ENCODE data around the gene TNNI2.
"Not testable (repeated sequence)": the region's sequence is repeated elsewhere in the genome, so short reads cannot be mapped to it uniquely, and the experiment has no call there.

Gene TNNI2

DNA sequence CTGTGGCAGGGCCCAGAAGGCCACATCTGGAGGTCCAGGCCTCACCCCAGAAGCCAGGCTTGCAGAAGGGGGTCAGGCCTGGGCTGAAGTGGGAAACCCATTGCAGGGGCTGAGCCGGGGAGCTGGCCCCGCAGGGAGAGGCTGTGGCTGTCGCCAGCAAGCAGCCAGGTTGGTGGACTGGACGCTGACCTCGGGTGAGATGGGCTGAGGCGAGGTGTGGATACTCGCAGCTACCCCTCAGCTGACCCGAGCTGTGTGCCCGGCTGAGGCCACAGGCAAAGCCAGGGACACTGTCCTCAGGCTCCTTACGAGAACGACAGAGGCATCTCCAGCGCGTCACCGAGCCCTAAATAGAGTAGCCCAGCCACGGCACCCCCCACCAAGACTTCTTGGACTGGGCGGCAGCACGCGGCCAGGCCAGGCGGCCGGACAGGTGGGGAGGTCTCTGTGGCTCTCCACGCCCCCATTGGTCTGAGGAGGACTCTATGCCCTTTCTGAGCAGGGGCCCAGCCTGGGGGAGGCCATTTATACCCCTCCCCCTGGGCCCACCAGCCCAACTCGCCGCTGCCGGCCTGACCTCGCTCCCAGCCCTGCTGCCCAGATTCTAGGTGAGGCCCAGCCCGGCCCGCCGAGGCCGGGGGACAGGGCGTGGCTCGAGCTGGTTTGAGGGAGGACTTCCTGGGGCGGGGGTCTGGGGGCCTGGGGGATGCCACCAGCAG lies at the start of gene TNNI2:
TNNI2 (plus strand) TSS at position 556 of the 719 bp plus-strand sequence. CDS start 716 bp downstream, outside the sequence.
- no peak for DNase-seq

GRCh38 chr11:1791912-1792311 lies 46.9 kb upstream of the TNNI2 start:
- DNase-seq: no peak

DNA sequence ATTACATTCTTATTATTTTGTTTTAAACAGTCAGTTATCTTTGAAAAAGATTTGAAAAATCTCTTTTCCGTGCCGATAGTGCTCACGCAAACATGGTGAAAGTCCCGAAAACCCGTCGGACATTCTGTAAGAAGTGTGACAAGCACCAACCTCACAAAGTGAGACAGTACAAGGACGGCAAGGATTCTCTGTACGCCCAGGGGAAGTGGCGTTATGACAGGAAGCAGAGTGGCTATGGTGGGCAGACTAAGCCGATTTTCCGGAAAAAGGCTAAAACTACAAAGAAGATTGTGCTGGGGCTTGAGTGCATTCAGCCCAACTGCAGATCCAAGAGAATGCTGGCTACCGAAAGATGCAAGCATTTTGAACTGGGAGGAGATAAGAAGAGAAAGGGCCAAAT lies 46.3 kb upstream of the TNNI2 start:
- no peak for DNase-seq

GRCh38 chr11:1793081-1793480 lies 45.7 kb upstream of the TNNI2 start:
- DNase-seq: no peak

DNA sequence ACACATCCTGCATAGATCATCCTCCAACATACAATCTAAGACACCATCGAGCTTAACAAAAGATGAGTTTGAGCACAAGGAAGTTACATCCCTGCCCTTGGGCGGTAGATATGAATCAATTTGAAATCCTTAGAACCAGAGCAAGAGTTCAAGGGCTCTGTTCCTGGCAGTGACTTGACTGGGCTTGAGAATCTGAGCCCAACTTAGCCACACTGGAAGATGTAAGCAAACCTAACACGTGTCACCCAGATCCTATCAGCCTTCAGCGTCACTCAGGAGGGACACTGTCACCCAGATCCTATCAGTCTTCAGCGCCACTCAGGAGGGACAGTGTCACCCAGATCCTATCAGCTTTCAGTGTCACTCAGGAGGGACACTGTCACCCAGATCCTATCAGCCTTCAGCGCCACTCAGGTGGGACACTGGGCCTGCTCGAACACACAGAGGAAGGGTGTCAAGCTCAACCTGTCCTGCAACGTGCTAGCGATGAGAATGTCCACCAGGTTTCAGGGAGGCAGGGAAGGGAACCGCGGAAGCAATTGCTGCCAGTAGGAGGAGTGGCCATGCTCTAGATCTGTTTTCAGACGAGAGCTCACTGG lies 42.3 kb upstream of the TNNI2 start:
- no peak for DNase-seq

DNA sequence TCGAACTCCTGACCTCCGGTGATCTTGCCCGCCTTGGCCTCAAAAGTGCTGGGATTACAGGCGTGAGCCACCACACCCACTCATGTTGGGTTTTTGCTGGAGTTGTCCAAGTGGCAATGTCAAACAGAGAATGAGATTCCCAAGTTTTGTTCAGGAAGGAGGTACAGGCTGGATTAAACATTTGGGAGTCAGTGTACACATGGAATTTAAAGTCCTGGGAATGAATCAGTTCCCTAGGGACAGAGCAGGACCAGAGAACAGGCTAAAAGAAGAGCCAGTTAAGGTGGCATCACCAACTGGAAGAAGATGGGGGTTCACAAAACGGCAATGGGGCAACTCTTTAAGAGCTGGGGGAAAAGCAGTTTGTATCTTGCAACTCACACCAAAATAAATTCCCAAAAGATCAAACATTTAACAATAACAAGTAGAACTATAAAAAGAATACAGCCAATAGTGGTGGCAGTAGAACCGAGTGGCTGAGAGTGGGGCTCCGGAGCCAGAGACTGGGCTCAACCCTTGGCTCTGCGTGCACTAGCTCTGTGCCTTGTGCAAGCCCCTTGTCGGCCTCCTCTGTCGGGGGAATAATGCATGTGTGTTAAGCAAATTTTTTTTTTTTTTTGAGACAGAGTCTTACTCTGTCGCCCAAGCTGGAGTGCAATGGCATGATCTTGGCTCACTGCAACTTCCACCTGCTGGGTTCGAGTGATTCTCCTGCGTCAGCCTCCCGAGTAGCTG lies 41.2 kb upstream of the TNNI2 start:
- DNase-seq: no peak

DNA sequence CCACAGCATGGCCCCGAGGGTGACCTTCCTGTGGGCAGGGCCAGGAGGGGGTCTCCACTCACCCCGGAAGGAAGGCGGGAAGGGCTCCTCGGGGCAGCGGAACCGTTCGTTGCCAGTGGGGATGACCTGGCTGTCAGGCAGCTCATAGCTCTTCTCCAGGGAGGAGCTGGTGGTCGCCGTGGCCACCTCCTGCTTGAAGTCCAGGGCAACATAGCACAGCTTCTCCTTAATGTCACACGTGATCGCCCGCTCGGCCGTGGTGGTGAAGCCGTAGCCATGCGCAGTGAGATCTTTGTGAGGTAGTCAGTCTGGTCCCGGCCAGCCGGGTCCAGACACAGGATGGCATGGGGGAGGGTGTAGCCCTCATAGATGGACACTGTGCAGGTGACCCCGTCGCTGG lies 35.5 kb upstream of the TNNI2 start:
- no peak for DNase-seq

DNA sequence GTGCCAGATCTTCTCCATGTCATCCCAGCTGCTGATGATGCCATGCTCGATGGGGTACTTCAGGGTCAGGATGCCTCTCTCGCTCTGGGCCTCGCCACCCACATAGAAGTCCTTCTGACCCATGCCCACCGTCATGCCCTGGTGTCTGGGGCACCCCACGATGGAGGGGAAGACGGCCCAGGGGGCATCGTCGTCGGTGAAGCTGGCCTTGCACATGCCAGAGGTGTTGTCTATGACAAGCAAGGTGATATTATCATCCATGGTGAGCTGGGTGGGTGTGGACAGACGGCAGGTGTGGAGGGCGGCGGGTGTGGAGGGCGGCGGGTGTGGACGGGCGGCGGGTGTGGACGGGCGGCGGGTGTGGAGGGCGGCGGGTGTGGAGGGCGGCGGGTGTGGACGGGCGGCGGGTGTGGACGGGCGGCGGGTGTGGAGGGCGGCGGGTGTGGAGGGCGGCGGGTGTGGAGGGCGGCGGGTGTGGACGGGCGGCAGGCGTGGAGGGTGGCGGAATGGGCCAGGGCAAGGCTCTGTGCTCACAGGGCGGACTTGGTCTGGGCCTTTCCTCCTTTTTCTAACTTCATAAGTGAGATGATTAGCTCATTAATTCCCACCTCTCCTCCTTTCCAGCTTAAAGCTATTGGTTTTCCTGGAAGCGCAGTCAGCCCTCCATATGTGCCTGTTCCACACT lies 34.8 kb upstream of the TNNI2 start:
- not testable (repeated sequence) for DNase-seq

GRCh38 chr11:1805525-1805924 lies 33.3 kb upstream of the TNNI2 start:
- DNase-seq: no peak

- DNase-seq: no peak
Measured at GRCh38 chr11:1807264-1807995, 31.4 kb upstream of the TNNI2 start.

DNA sequence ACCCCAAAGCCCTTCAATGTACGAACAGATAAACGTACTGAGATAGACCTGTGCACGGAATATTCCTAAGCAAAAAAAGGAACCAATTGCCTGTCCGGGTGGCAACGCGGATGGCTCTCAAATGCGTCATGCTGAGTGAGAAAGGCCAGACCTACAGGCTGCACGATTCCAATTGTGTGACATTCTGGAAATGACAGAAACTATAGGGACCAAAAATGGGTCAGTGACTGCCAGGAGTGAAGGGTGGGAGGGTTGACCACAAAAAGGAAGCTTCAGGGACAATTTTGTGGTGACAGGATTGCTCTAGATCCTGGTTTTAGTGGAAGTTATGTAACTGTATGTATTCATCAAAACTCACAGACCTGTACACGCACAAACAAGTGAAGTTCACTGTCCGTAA lies 28.0 kb upstream of the TNNI2 start:
- DNase-seq: no peak

DNA sequence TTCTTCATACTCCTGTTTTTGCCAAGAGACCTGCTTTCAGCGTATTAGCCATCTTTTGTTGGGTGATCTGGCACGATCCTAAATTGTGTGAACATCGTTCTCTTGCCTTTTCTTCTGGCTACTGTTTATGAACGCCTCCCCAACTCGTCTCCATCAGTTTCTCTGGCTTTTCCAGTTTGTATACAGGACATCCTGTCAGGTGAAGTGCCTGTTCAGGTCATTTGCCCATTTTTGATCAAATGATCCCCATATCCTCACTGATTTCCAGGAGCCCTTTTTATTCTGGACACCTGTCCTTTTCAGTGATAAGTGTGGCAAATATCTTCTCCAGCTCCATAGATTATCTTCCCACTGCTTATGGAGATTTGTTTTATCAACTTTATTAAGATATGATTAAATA lies 26.5 kb upstream of the TNNI2 start:
- DNase-seq: no peak

GRCh38 chr11:1812801-1813200 lies 26.0 kb upstream of the TNNI2 start:
- no peak for DNase-seq

- DNase-seq: not testable (repeated sequence)
Measured at GRCh38 chr11:1813356-1813755, 25.4 kb upstream of the TNNI2 start.

GRCh38 chr11:1814691-1815090 lies 24.1 kb upstream of the TNNI2 start:
- DNase-seq: no peak

GRCh38 chr11:1815311-1815710 lies 23.5 kb upstream of the TNNI2 start:
- no peak for DNase-seq

DNA sequence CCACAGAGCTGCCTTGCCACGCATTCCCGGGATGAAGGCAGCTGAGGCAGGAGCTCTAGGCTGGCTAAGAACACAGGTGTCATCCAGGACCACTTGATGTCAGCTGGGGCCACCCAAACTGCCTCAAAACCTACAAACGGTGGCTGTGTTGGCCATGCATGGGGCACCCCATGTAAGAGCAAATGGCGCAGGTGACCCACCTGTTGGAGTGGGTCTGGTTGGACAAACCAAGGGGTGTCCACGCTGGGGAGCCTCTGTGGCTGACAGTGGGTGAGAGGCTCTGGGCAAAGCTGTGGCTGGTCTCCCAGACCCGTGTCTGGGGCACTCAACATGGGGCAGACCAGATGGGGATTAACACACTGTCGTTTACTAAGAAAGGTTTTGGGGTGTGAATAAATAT lies 23.0 kb upstream of the TNNI2 start:
- DNase-seq: no peak

GRCh38 chr11:1817000-1817399 lies 21.8 kb upstream of the TNNI2 start:
- no peak for DNase-seq

- DNase-seq: no peak
Measured at GRCh38 chr11:1817511-1817910, 21.3 kb upstream of the TNNI2 start.

- no peak for DNase-seq
Measured at GRCh38 chr11:1819074-1819473, 19.7 kb upstream of the TNNI2 start.

DNA sequence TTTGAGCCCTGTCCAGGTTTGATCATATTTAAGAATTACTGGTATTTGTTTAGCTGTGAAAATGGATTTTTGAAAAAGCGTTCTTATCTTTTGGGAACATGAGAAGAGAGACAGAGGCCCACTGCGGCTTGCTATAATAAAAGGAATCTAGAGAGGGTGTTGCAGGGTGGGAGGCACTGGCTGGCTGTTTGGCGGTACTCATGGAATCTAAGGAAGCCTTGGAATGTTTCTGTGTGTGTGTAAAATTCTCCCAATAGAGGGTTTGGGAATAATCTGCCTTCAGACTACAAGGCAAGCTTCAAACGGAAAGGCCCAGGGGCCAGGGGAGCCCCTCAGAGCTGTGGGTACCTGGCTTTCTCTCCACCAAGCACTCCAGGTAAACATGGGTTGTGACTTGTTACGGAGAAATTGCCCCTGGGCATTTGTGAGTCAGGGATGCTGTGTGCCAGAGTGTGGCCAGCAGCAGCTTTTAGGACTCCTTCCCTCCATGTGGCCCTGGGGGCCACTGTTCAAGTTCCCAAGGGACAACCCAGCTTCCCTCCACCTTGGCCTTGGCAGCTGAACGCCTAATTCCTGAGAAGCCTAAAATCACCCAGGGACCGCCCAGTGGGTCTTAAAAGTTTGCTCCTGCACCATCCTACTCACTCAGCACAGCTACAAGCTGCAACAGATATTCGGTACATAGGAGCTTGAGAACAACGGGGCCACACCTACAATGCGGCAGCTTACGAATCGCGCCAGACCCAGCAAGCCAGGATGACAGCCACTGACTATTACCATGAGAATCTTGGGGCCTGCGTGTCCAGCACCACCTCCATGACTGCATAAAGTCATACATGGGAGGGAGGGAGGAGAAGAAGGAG lies 18.1 kb upstream of the TNNI2 start:
- DNase-seq: no peak

GRCh38 chr11:1821562-1821961 lies 17.2 kb upstream of the TNNI2 start:
- no peak for DNase-seq
